ENCODE results near the gene IHH.

GRCh38 chr2:219099329-219099728, 38.6 kb upstream of the IHH start:
- TF ChIP-seq ZNF274 (IDR thresholded peaks at IDR 0.05; ENCODE audit: low read depth, low read length), result no peak
- TF ChIP-seq YY1 (IDR thresholded peaks at IDR 0.05; ENCODE audit: insufficient read depth, insufficient read length), result no peak
- no peak for TF ChIP-seq SUZ12 (IDR thresholded peaks at IDR 0.05; ENCODE audit: extremely low read depth, insufficient read depth, insufficient read length)
